NCI-H2227 treated with DMSO at 0.1 percent for 48 hours (cell line): ENCODE results near the gene FHAD1.
A peak's percentile ranks its signal among the peaks of the same experiment; 100 is the strongest.

ENCODE experiments used
- DNase-seq: peaks from one replicate; lab custom pipeline; 2025; lab: John Stamatoyannopoulos, UW

The FHAD1 gene

GRCh38 chr1:15400627-15401026, 153.6 kb downstream of the FHAD1 start:
- DNase-seq, result no peak

GRCh38 chr1:15401391-15402055, 154.5 kb downstream of the FHAD1 start:
- no peak for DNase-seq

- no peak for DNase-seq
Observed at GRCh38 chr1:15402809-15403450, 155.9 kb downstream of the FHAD1 start.

GRCh38 chr1:15403962-15404580, 157.0 kb downstream of the FHAD1 start:
- no peak for DNase-seq

GRCh38 chr1:15405106-15405850, 158.3 kb downstream of the FHAD1 start:
- DNase-seq, result no peak

- no peak for DNase-seq
Observed at GRCh38 chr1:15406614-15407559, 159.9 kb downstream of the FHAD1 start.

- DNase-seq, result no peak
Observed at GRCh38 chr1:15407580-15407979, 160.6 kb downstream of the FHAD1 start.

- DNase-seq, result no peak
Observed at GRCh38 chr1:15408890-15409387, 161.9 kb downstream of the FHAD1 start.

- DNase-seq, result peak; percentile 89
Observed at GRCh38 chr1:15409388-15410222, 162.6 kb downstream of the FHAD1 start, which contains the start of gene EFHD2. Gene EFHD2 (plus strand): TSS chr1:15409888. CDS start chr1:15409972, 84 bp downstream.

GRCh38 chr1:15410223-15410883, 163.3 kb downstream of the FHAD1 start:
- no peak for DNase-seq

- no peak for DNase-seq
Observed at GRCh38 chr1:15410884-15411245, 163.8 kb downstream of the FHAD1 start.

- DNase-seq, result no peak
Observed at GRCh38 chr1:15411593-15412137, 164.6 kb downstream of the FHAD1 start.

- DNase-seq, result no peak
Observed at GRCh38 chr1:15412175-15412800, 165.3 kb downstream of the FHAD1 start.

GRCh38 chr1:15412843-15413242, 165.8 kb downstream of the FHAD1 start:
- no peak for DNase-seq

- no peak for DNase-seq
Observed at GRCh38 chr1:15413563-15414444, 166.8 kb downstream of the FHAD1 start.

- no peak for DNase-seq
Observed at GRCh38 chr1:15414445-15414983, 167.5 kb downstream of the FHAD1 start.

GRCh38 chr1:15417059-15417934, 170.3 kb downstream of the FHAD1 start:
- no peak for DNase-seq
